ENCODE data around the gene SPRR2G. TPM values are rescaled to one million over a fixed set of nuclear protein-coding genes. Genes with fewer than 3 reads are reported as not detected.
"Not testable (repeated sequence)": the region's sequence is repeated elsewhere in the genome, so short reads cannot be mapped to it uniquely, and the experiment has no call there.

Gene SPRR2G
- total and polyA plus RNA-seq, 5 donors from 2014 or later: not detected

GRCh38 chr1:153113416-153113815 lies 37.3 kb downstream of the SPRR2G start, which contains the start of gene SPRR2F:
Gene SPRR2F (minus strand): TSS chr1:153113516. CDS start chr1:153112733, 783 bp downstream.
- Histone ChIP-seq H3K27ac (ENCODE audit: insufficient read depth, low read length, poor library complexity, severe bottlenecking) (no peak within 1 kb of the TSS), H3K27me3 (ENCODE audit: control insufficient read depth, insufficient read depth, low read length) (peaks cover 5% of the 10 kb centered on the region), H3K9me3 (ENCODE audit: control insufficient read depth in 2 of 2, low read length in 2 of 2) (no peaks in the 10 kb centered on the region), H3K36me3 (ENCODE audit: control insufficient read depth, insufficient read depth, low read length) (no peaks in the 10 kb centered on the region), H3K4me3 (ENCODE audit: low read depth, low read length) (no peak within 1 kb of the TSS), H3K4me1 (ENCODE audit: control insufficient read depth, insufficient read depth, low read length, poor library complexity, severe bottlenecking) (no peaks in the 10 kb centered on the region)
- H3K4me1 Mint-ChIP-seq: no peaks in the 10 kb centered on the region
- ATAC-seq (ENCODE audit: low read depth in 2 of 2) (no peak), DNase-seq (no peak)
- H3K9me3 Mint-ChIP-seq: peaks cover 0 to 2% (median 0%) of the 10 kb centered on the region in 7 donors
- H3K27me3 Mint-ChIP-seq: peaks cover 22% of the 10 kb centered on the region
- H3K27ac Mint-ChIP-seq: no peak within 1 kb of the TSS
- H3K36me3 Mint-ChIP-seq: no peaks in the 10 kb centered on the region
- H3K4me3 Mint-ChIP-seq: no peak within 1 kb of the TSS

DNA sequence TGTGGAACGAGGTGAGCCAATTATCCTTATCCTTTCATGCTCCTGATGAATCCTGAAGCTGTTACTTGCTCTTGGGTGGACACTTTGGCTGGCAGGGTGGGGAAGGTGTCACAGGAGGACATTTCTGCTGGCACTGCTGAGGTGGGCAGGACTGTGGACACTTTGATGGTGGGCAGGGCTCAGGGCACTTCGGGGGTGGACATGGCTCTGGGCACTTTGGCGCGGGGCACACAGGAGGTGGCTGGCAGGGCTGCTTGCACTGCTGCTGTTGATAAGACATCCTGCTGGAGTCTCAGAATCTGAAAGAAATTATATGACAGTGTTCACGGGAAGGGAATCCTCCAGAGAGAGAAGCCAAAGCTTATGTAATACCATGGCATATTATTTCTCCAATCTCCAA lies 38.2 kb downstream of the SPRR2G start:
- H3K27me3 ChIP-seq (ENCODE audit: control insufficient read depth, insufficient read depth, low read length); H3K4me1 Mint-ChIP-seq; H3K4me3 Mint-ChIP-seq; H3K9me3 ChIP-seq (ENCODE audit: control insufficient read depth in 2 of 2, low read length in 2 of 2); H3K27ac Mint-ChIP-seq; ATAC-seq (ENCODE audit: low read depth in 2 of 2); H3K9me3 Mint-ChIP-seq; H3K36me3 ChIP-seq (ENCODE audit: control insufficient read depth, insufficient read depth, low read length); H3K36me3 Mint-ChIP-seq; H3K27ac ChIP-seq (ENCODE audit: insufficient read depth, low read length, poor library complexity, severe bottlenecking); DNase-seq; H3K4me3 ChIP-seq (ENCODE audit: low read depth, low read length); H3K4me1 ChIP-seq (ENCODE audit: control insufficient read depth, insufficient read depth, low read length, poor library complexity, severe bottlenecking): not testable (repeated sequence)
- H3K27me3 Mint-ChIP-seq: peaks cover 13% of the 10 kb centered on the region

DNA sequence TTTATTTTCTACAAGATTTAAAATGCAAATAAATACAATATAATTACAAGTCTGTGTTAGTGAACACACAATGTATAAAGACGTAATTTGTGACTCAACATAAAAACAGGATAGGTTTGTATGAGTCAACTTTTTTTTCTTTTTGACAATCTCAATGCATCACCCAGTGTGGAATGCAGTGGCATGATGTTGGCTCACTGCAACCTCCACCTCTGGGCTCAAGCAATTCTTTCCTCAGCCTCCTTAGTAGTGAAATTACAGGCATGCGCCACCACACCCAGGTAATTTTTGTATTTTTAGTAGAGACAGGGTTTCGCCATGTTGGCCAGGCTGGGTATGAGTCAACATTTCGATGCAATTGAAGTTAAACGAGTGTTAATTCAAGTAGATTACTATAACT lies 50.4 kb downstream of the SPRR2G start:
- H3K4me1 Mint-ChIP-seq: no peaks in the 10 kb centered on the region
- Histone ChIP-seq H3K27ac (ENCODE audit: insufficient read depth, low read length, poor library complexity, severe bottlenecking) (no peak overlapping the region), H3K9me3 (ENCODE audit: control insufficient read depth in 2 of 2, low read length in 2 of 2) (no peaks in the 10 kb centered on the region), H3K36me3 (ENCODE audit: control insufficient read depth, insufficient read depth, low read length) (no peaks in the 10 kb centered on the region), H3K4me3 (ENCODE audit: low read depth, low read length) (no peak overlapping the region), H3K27me3 (ENCODE audit: control insufficient read depth, insufficient read depth, low read length) (no peaks in the 10 kb centered on the region), H3K4me1 (ENCODE audit: control insufficient read depth, insufficient read depth, low read length, poor library complexity, severe bottlenecking) (no peaks in the 10 kb centered on the region)
- ATAC-seq (ENCODE audit: low read depth in 2 of 2): no peak
- no peaks in the 10 kb centered on the region for H3K36me3 Mint-ChIP-seq
- no peak overlapping the region for H3K4me3 Mint-ChIP-seq
- DNase-seq: no peak
- H3K9me3 Mint-ChIP-seq: peaks cover 0 to 13% (median 2%) of the 10 kb centered on the region in 7 donors
- no peak overlapping the region for H3K27ac Mint-ChIP-seq
- H3K27me3 Mint-ChIP-seq: peaks cover 29% of the 10 kb centered on the region

Other genes with a start within 250 kb of the SPRR2G start
- not detected for gene IVL, start 242.3 kb downstream of the SPRR2G start, total RNA-seq
- not detected for gene IVL, start 242.3 kb downstream of the SPRR2G start, polyA plus RNA-seq
- gene SPRR5, start 203.7 kb downstream of the SPRR2G start, total RNA-seq: not detected
- not detected for gene SPRR5, start 203.7 kb downstream of the SPRR2G start, polyA plus RNA-seq
- gene SPRR4, start 180.2 kb downstream of the SPRR2G start, total RNA-seq: not detected
- not detected for gene SPRR4, start 180.2 kb downstream of the SPRR2G start, polyA plus RNA-seq
- gene SPRR1A, start 166.8 kb downstream of the SPRR2G start, total RNA-seq: not detected
- not detected for gene SPRR1A, start 166.8 kb downstream of the SPRR2G start, polyA plus RNA-seq
- not detected for gene SPRR3, start 149.1 kb downstream of the SPRR2G start, total RNA-seq
- not detected for gene SPRR3, start 149.1 kb downstream of the SPRR2G start, polyA plus RNA-seq
- not detected for gene SPRR1B, start 119.7 kb downstream of the SPRR2G start, total RNA-seq
- gene SPRR1B, start 119.7 kb downstream of the SPRR2G start, polyA plus RNA-seq: not detected
- gene SPRR2D, start 109.8 kb downstream of the SPRR2G start, total RNA-seq: not detected
- gene SPRR2D, start 109.8 kb downstream of the SPRR2G start, polyA plus RNA-seq: not detected
- not detected for gene SPRR2A, start 93.4 kb downstream of the SPRR2G start, total RNA-seq
- gene SPRR2A, start 93.4 kb downstream of the SPRR2G start, polyA plus RNA-seq: not detected
- gene SPRR2B, start 79.3 kb downstream of the SPRR2G start, total RNA-seq: not detected
- gene SPRR2B, start 79.3 kb downstream of the SPRR2G start, polyA plus RNA-seq: not detected
- gene SPRR2E, start 56.4 kb downstream of the SPRR2G start, total RNA-seq: not detected
- not detected for gene SPRR2E, start 56.4 kb downstream of the SPRR2G start, polyA plus RNA-seq
- gene SPRR2F, start 37.4 kb downstream of the SPRR2G start, total RNA-seq: not detected
- gene SPRR2F, start 37.4 kb downstream of the SPRR2G start, polyA plus RNA-seq: not detected
- gene LELP1, start 52.5 kb upstream of the SPRR2G start, total RNA-seq: not detected
- gene LELP1, start 52.5 kb upstream of the SPRR2G start, polyA plus RNA-seq: not detected
- gene PRR9, start 66.7 kb upstream of the SPRR2G start, total RNA-seq: not detected
- gene PRR9, start 66.7 kb upstream of the SPRR2G start, polyA plus RNA-seq: not detected
- not detected for gene LORICRIN, start 108.8 kb upstream of the SPRR2G start, total RNA-seq
- not detected for gene LORICRIN, start 108.8 kb upstream of the SPRR2G start, polyA plus RNA-seq
- gene PGLYRP3, start 162.1 kb upstream of the SPRR2G start, total RNA-seq: not detected
- not detected for gene PGLYRP3, start 162.1 kb upstream of the SPRR2G start, polyA plus RNA-seq
- 0.20 TPM for gene PGLYRP4, start 198.0 kb upstream of the SPRR2G start, total RNA-seq
- under 1 TPM in 2 of 4 donors, not detected in 2; 0.08 to 0.22 TPM for gene PGLYRP4, start 198.0 kb upstream of the SPRR2G start, polyA plus RNA-seq
- gene S100A9, start 207.0 kb upstream of the SPRR2G start, total RNA-seq: not detected
- gene S100A9, start 207.0 kb upstream of the SPRR2G start, polyA plus RNA-seq: 10 to 100 TPM in 2 of 4 donors, 1 to 10 TPM in 1, under 1 TPM in 1; 0.96 to 37.6 (median 8.6) TPM
- gene S100A12, start 224.7 kb upstream of the SPRR2G start, total RNA-seq: not detected
- gene S100A12, start 224.7 kb upstream of the SPRR2G start, polyA plus RNA-seq: 1 to 10 TPM in 1 of 4 donors, under 1 TPM in 1, not detected in 2; 0.51 to 2.2 TPM
- gene S100A8, start 240.2 kb upstream of the SPRR2G start, total RNA-seq: not detected
- 10 to 100 TPM in 1 of 4 donors, 1 to 10 TPM in 2, not detected in 1; 2.7 to 32.7 (median 7.8) TPM for gene S100A8, start 240.2 kb upstream of the SPRR2G start, polyA plus RNA-seq